Thoracic aorta (tissue), 2 donors: ENCODE data around the gene RTL5. TPM values are rescaled to one million over a fixed set of nuclear protein-coding genes. Genes with fewer than 3 reads are reported as not detected.

ENCODE experiments used
- ATAC-seq: fragments of 150-250 bp; one replicate; pipeline ENCODE4 v1.8.0; 2017; ENCODE audit warnings: low read depth; ENCODE audit not compliant: insufficient number of reproducible peaks, low FRiP score
- DNase-seq: peaks from one replicate; pipeline ENCODE4 v3.0.0-alpha.2; 2020; ENCODE audit warnings: low spot score
- H3K27ac ChIP-seq, 2 donors: fragments of 200-600 bp; sonication (generic); 1 replicate in 1 of 2; 2 replicates in 1 of 2; pipeline ENCODE4 v1.5.1; 2016; ENCODE audit warnings: mild to moderate bottlenecking in 2 of 2, moderate library complexity in 2 of 2
- H3K27me3 ChIP-seq: fragments of 200-600 bp; sonication (generic); replicated peaks from 2 replicates; pipeline ENCODE4 v1.6.0; 2016; ENCODE audit warnings: mild to moderate bottlenecking; ENCODE audit not compliant: insufficient read depth
- H3K36me3 ChIP-seq: fragments of 200-600 bp; sonication (generic); one replicate; pipeline ENCODE4 v1.5.1; 2016
- H3K4me1 ChIP-seq, 2 donors: fragments of 200-600 bp; sonication (generic); 1 replicate in 1 of 2; 2 replicates in 1 of 2; pipeline versions ENCODE4 v1.5.1 to v1.6.0; 2016; ENCODE audit warnings: low read depth in 2 of 2, mild to moderate bottlenecking in 1 of 2; ENCODE audit not compliant: control insufficient read depth in 1 of 2
- H3K4me3 ChIP-seq: fragments of 200-600 bp; sonication (generic); 2 replicates; pipeline ENCODE4 v1.5.1; 2016; ENCODE audit warnings: mild to moderate bottlenecking
- H3K9me3 ChIP-seq: fragments of 200-600 bp; sonication (generic); 2 replicates; pipeline ENCODE4 v1.5.1; 2016
- CTCF ChIP-seq: fragments of 200-600 bp; sonication (generic); IDR thresholded peaks from one replicate; pipeline ENCODE4 v1.5.1; 2019; ENCODE audit warnings: antibody characterized with exemption
- total RNA-seq, 2 donors: library from RNA; depleted of rRNA; stranded (reverse); fragments of >200 nt; gene quantifications; one replicate each; pipeline versions ENCODE4 v1.1.0 to v1.2.3, GENCODE V29; 2016

Gene RTL5
- total RNA-seq, 2 donors from 2014 or later: 7.6 to 11.6 TPM

- Histone ChIP-seq H3K27me3 (no peaks in the 10 kb centered on the region), H3K4me3 (no peak overlapping the region), H3K9me3 (no peaks in the 10 kb centered on the region), H3K27ac (no peak overlapping the region), H3K4me1 (no peaks in the 10 kb centered on the region), H3K36me3 (no peaks in the 10 kb centered on the region)
- no peak for TF ChIP-seq CTCF
- ATAC-seq (no peak), DNase-seq (no peak)
Measured at GRCh38 chrX:72114807-72115206, 16.9 kb downstream of the RTL5 start.

- Histone ChIP-seq H3K4me3 (no peak overlapping the region), H3K9me3 (no peaks in the 10 kb centered on the region), H3K27ac (no peak overlapping the region), H3K27me3 (no peaks in the 10 kb centered on the region), H3K4me1 (no peaks in the 10 kb centered on the region), H3K36me3 (no peaks in the 10 kb centered on the region)
- no peak for TF ChIP-seq CTCF
- DNase-seq (no peak), ATAC-seq (no peak)
Measured at GRCh38 chrX:72114306-72114705, 17.4 kb downstream of the RTL5 start.

- H3K27ac ChIP-seq: no peak overlapping the region
- H3K36me3 ChIP-seq: no peaks in the 10 kb centered on the region
- H3K4me3 ChIP-seq: no peak overlapping the region
- TF ChIP-seq CTCF: no peak
- H3K9me3 ChIP-seq: no peaks in the 10 kb centered on the region
- no peaks in the 10 kb centered on the region for H3K27me3 ChIP-seq
- DNase-seq (no peak), ATAC-seq (no peak)
- H3K4me1 ChIP-seq: no peaks in the 10 kb centered on the region
Measured at GRCh38 chrX:72113461-72113860, 18.3 kb downstream of the RTL5 start.

- no peak overlapping the region for H3K4me3 ChIP-seq
- H3K27ac ChIP-seq: no peak overlapping the region
- no peaks in the 10 kb centered on the region for H3K9me3 ChIP-seq
- H3K36me3 ChIP-seq: no peaks in the 10 kb centered on the region
- H3K4me1 ChIP-seq: no peaks in the 10 kb centered on the region
- no peaks in the 10 kb centered on the region for H3K27me3 ChIP-seq
- TF ChIP-seq CTCF: no peak
- DNase-seq: no peak
- no peak for ATAC-seq
Measured at GRCh38 chrX:72110876-72111708, 20.6 kb downstream of the RTL5 start.

GRCh38 chrX:72110051-72110875 lies 21.5 kb downstream of the RTL5 start:
- TF ChIP-seq CTCF: no peak
- Histone ChIP-seq H3K9me3 (no peaks in the 10 kb centered on the region), H3K4me3 (no peak overlapping the region), H3K4me1 (no peaks in the 10 kb centered on the region), H3K27ac (no peak overlapping the region), H3K36me3 (no peaks in the 10 kb centered on the region), H3K27me3 (no peaks in the 10 kb centered on the region)
- DNase-seq (no peak), ATAC-seq (no peak)
